ENCODE data around the gene SLC2A5. TPM values are rescaled to one million over a fixed set of nuclear protein-coding genes. Genes with fewer than 3 reads are reported as not detected.
"Not testable (repeated sequence)": the region's sequence is repeated elsewhere in the genome, so short reads cannot be mapped to it uniquely, and the experiment has no call there.

Gene SLC2A5
- total RNA-seq, 6 donors from 2014 or later, result 0.30 to 11.5 (median 1.2) TPM

DNA sequence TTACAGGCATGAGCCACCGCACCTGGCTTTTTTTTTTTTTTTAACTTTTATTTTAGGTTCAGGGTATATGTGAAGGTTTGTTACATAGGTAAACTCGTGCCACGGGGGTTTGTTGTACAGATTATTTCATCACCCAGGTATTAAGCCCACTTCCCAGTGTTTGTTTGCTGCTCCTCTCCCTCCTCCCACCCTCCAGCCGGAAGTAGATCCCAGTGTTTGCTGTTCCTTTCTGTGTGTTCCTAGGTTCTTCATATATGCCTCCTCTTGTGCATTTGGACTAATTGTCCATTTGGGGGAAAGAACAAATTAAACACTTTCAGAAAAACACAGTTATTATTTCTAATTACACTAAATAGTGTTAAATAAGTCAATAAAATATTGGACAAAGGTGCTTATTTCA is 42.1 kb downstream of the SLC2A5 start:
- no peak overlapping the region for H3K4me3 ChIP-seq
- H3K4me1 ChIP-seq, result peaks cover 0 to 4% (median 0%) of the 10 kb centered on the region in 4 donors
- no peak overlapping the region for H3K27ac ChIP-seq
- ATAC-seq (ENCODE audit: low FRiP score in 2 of 2) (no peak), DNase-seq (no peak)
- TF ChIP-seq CTCF (IDR thresholded peaks at IDR 0.05) (no peak), POLR2A (IDR thresholded peaks at IDR 0.05) (no peak), POLR2AphosphoS5 (IDR thresholded peaks at IDR 0.05) (no peak), EP300 (IDR thresholded peaks at IDR 0.05) (no peak)
- peaks cover 0 to 7% (median 2%) of the 10 kb centered on the region in 4 donors for H3K9me3 ChIP-seq
- H3K36me3 ChIP-seq, result no peaks in the 10 kb centered on the region
- H3K27me3 ChIP-seq, result no peaks in the 10 kb centered on the region
- 64 to 74% methylated on average over 4 of the region's 4 CpGs for WGBS, 2 donors

GRCh38 chr1:9025449-9025848 is 44.0 kb downstream of the SLC2A5 start:
- Histone ChIP-seq H3K9me3 (no peaks in the 10 kb centered on the region), H3K4me1 (peaks cover 0 to 4% (median 0%) of the 10 kb centered on the region in 4 donors), H3K4me3 (no peak overlapping the region), H3K27ac (no peak overlapping the region), H3K27me3 (no peaks in the 10 kb centered on the region), H3K36me3 (no peaks in the 10 kb centered on the region)
- ATAC-seq (ENCODE audit: low FRiP score in 2 of 2), result no peak
- no peak for TF ChIP-seq POLR2AphosphoS5 (IDR thresholded peaks at IDR 0.05)
- 83 to 94% methylated on average over 5 of the region's 5 CpGs for WGBS, 2 donors
- no peak for DNase-seq

DNA sequence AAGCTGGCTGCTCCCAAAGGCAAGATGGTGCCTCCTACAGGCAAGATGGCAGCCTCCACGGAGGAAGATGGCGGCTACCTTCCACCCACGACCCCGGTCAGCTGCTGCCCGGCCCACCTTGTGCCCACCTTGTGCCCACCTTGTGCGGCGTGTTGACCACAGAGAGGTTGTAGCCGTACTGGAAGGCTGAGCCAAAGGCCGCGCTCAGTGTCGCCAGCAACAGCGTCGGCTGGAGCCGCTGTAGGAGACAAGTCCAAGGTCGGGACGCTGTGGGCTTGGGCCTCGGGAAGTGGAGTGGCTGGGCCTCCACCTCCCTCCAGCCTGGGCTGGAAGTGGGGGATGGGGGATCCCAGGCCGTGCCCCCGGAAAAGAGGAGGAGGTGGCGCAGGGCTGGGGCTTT is 44.6 kb downstream of the SLC2A5 start:
- WGBS, 2 donors, result 85 to 94% methylated on average over 5 to 20 of the region's 20 CpGs
- Histone ChIP-seq H3K27me3 (no peaks in the 10 kb centered on the region), H3K4me3 (no peak overlapping the region), H3K9me3 (no peaks in the 10 kb centered on the region), H3K27ac (no peak overlapping the region), H3K4me1 (peaks cover 0 to 4% (median 0%) of the 10 kb centered on the region in 4 donors), H3K36me3 (no peaks in the 10 kb centered on the region)
- DNase-seq, result peak in 1 of 2 donors; percentile 66
- TF ChIP-seq POLR2A (IDR thresholded peaks at IDR 0.05) (no peak), EP300 (IDR thresholded peaks at IDR 0.05) (no peak), POLR2AphosphoS5 (IDR thresholded peaks at IDR 0.05) (no peak), CTCF (IDR thresholded peaks at IDR 0.05) (no peak)
- no peak for ATAC-seq (ENCODE audit: low FRiP score in 2 of 2)

- ATAC-seq (ENCODE audit: low FRiP score in 2 of 2), result no peak
- DNase-seq, result no peak
- Histone ChIP-seq H3K4me3 (no peak overlapping the region), H3K27me3 (no peaks in the 10 kb centered on the region), H3K9me3 (no peaks in the 10 kb centered on the region), H3K4me1 (no peaks in the 10 kb centered on the region), H3K27ac (no peak overlapping the region), H3K36me3 (no peaks in the 10 kb centered on the region)
- 92 to 96% methylated on average over 9 to 10 of the region's 10 CpGs for WGBS, 2 donors
- TF ChIP-seq EP300 (IDR thresholded peaks at IDR 0.05), result no peak
- TF ChIP-seq CTCF (IDR thresholded peaks at IDR 0.05), result no peak
- no peak for TF ChIP-seq POLR2A (IDR thresholded peaks at IDR 0.05)
- no peak for TF ChIP-seq POLR2AphosphoS5 (IDR thresholded peaks at IDR 0.05)
Observed at GRCh38 chr1:9022773-9023172, 46.7 kb downstream of the SLC2A5 start.

GRCh38 chr1:9022026-9022738 is 47.3 kb downstream of the SLC2A5 start:
- 69 to 79% methylated on average over 4 to 14 of the region's 15 CpGs for WGBS, 2 donors
- DNase-seq, result peak in 1 of 2 donors; percentile 39
- ATAC-seq (ENCODE audit: low FRiP score in 2 of 2); H3K36me3 ChIP-seq; H3K27me3 ChIP-seq; H3K4me1 ChIP-seq; H3K27ac ChIP-seq; H3K9me3 ChIP-seq; H3K4me3 ChIP-seq: not testable (repeated sequence)

GRCh38 chr1:9020305-9020704 is 49.1 kb downstream of the SLC2A5 start:
- H3K4me1 ChIP-seq, result no peaks in the 10 kb centered on the region
- no peak overlapping the region for H3K4me3 ChIP-seq
- TF ChIP-seq POLR2A (IDR thresholded peaks at IDR 0.05) (no peak), POLR2AphosphoS5 (IDR thresholded peaks at IDR 0.05) (no peak), CTCF (IDR thresholded peaks at IDR 0.05) (no peak), EP300 (IDR thresholded peaks at IDR 0.05) (no peak)
- H3K27me3 ChIP-seq, result no peaks in the 10 kb centered on the region
- DNase-seq (no peak), ATAC-seq (ENCODE audit: low FRiP score in 2 of 2) (no peak)
- 47 to 57% methylated on average over 6 of the region's 6 CpGs for WGBS, 2 donors
- H3K36me3 ChIP-seq, result no peaks in the 10 kb centered on the region
- no peak overlapping the region for H3K27ac ChIP-seq
- no peaks in the 10 kb centered on the region for H3K9me3 ChIP-seq
